D721Med (cell line): ENCODE measurements around the gene TMEM258.

Experiments
- DNase-seq: peaks from one replicate; pipeline ENCODE4 v3.0.0; 2011; ENCODE audit warnings: low spot score; ENCODE audit not compliant: insufficient read length
- FAIRE-seq: peaks from 2 replicates; lab custom pipeline; 2011; peaks lifted over from hg19 to GRCh38; lab: Jason Lieb, UNC
- CTCF ChIP-seq: IDR thresholded peaks from 2 replicates; pipeline ENCODE4 v1.5.1; 2012; ENCODE audit warnings: mild to moderate bottlenecking, control low read depth; ENCODE audit not compliant: insufficient read depth; ENCODE audit errors: missing control alignments

TMEM258 gene

GRCh38 chr11:61812736-61813411, 20.5 kb upstream of the TMEM258 start:
- no peak for FAIRE-seq
- DNase-seq = no peak
- no peak for TF ChIP-seq CTCF

GRCh38 chr11:61811831-61812230, 19.4 kb upstream of the TMEM258 start:
- DNase-seq = no peak
- TF ChIP-seq CTCF = no peak
- no peak for FAIRE-seq

GRCh38 chr11:61810671-61811175, 18.3 kb upstream of the TMEM258 start:
- no peak for DNase-seq
- no peak for FAIRE-seq
- no peak for TF ChIP-seq CTCF

- no peak for FAIRE-seq
- TF ChIP-seq CTCF = no peak
- DNase-seq = no peak
These were observed 14.4 kb upstream of the TMEM258 start for GRCh38 chr11:61806785-61807184.

GRCh38 chr11:61805146-61805545, 12.7 kb upstream of the TMEM258 start:
- FAIRE-seq = no peak
- DNase-seq = no peak
- no peak for TF ChIP-seq CTCF

- no peak for FAIRE-seq
- no peak for DNase-seq
- TF ChIP-seq CTCF = no peak
These were observed 11.7 kb upstream of the TMEM258 start for GRCh38 chr11:61803889-61804647.

GRCh38 chr11:61802605-61803004, 10.2 kb upstream of the TMEM258 start:
- FAIRE-seq = no peak
- no peak for TF ChIP-seq CTCF

More at GRCh38 chr11:61802605-61803004, 10.2 kb upstream of the TMEM258 start:
- DNase-seq = no peak
